Esophagus mucosa (tissue), 1 donor: ENCODE data around the gene SLC1A4. TPM values are rescaled to one million over a fixed set of nuclear protein-coding genes. Genes with fewer than 3 reads are reported as not detected.

Source experiments
- total RNA-seq: library from RNA; stranded (reverse); gene quantifications from one replicate; pipeline ENCODE4 v1.2.4, GENCODE V29; 2023
- donor health status: DM: yes; HTN: yes; CAD: no.

The SLC1A4 gene
- total RNA-seq, 1 donor from 2014 or later = 12.6 TPM

Other genes with a start within 250 kb of the SLC1A4 start
- 6.8 TPM for gene CEP68, start 67.0 kb downstream of the SLC1A4 start, total RNA-seq
- gene RAB1A, start 140.7 kb downstream of the SLC1A4 start, total RNA-seq = 113 TPM
- gene ACTR2, start 238.4 kb downstream of the SLC1A4 start, total RNA-seq = 177 TPM